Gastroesophageal sphincter (tissue), 3 donors: ENCODE results near the gene DDX10.

ENCODE experiments used
- POLR2A ChIP-seq, 2 donors: fragments of 450-650 bp; IDR thresholded peaks; one replicate each; pipeline ENCODE4 v1.6.1; 2017; ENCODE audit warnings: antibody characterized with exemption in 2 of 2, mild to moderate bottlenecking in 2 of 2, moderate library complexity in 1 of 2
- POLR2AphosphoS5 ChIP-seq: sonication (generic); formaldehyde crosslinking; IDR thresholded peaks from one replicate; pipeline ENCODE4 v1.6.1; 2017; ENCODE audit warnings: antibody characterized with exemption
- TF ChIP-seq, protein P1 (sequence below), 4 experiments: fragments of 200-600 bp in 2 of 4; fragments of 450-650 bp in 2 of 4; sonication (generic) in 1 of 4; IDR thresholded peaks; one replicate each; pipeline ENCODE4 v1.5.1; 2017 to 2019; ENCODE audit warnings: antibody characterized with exemption in 4 of 4, mild to moderate bottlenecking in 2 of 4, moderate library complexity in 2 of 4

DNA sequence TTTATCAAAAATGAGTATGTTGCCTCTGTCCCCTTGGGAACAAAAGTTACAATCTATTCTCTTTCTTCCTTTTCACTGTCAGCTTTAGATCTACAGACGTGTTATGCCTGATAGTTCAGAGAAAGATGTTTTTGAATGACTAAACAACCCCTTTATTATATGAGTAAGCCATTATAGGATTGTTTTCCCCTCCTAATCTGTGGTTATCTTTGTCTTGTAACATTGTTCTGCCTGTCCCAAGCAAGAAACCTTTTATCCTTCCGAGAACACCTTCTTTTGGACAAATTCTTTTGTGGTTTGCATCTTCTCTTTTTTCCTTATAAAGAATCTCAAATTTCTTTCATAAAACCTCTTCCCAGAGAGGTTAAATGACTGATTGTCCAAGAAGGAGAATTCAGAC, 208.4 kb downstream of the DDX10 start:
- TF ChIP-seq, protein P1, sequence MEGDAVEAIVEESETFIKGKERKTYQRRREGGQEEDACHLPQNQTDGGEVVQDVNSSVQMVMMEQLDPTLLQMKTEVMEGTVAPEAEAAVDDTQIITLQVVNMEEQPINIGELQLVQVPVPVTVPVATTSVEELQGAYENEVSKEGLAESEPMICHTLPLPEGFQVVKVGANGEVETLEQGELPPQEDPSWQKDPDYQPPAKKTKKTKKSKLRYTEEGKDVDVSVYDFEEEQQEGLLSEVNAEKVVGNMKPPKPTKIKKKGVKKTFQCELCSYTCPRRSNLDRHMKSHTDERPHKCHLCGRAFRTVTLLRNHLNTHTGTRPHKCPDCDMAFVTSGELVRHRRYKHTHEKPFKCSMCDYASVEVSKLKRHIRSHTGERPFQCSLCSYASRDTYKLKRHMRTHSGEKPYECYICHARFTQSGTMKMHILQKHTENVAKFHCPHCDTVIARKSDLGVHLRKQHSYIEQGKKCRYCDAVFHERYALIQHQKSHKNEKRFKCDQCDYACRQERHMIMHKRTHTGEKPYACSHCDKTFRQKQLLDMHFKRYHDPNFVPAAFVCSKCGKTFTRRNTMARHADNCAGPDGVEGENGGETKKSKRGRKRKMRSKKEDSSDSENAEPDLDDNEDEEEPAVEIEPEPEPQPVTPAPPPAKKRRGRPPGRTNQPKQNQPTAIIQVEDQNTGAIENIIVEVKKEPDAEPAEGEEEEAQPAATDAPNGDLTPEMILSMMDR (IDR thresholded peaks at IDR 0.05) = no peak
- TF ChIP-seq POLR2AphosphoS5 (no peak), POLR2A (IDR thresholded peaks at IDR 0.05) (no peak)
